ENCODE data around the gene TBX18.

DNA sequence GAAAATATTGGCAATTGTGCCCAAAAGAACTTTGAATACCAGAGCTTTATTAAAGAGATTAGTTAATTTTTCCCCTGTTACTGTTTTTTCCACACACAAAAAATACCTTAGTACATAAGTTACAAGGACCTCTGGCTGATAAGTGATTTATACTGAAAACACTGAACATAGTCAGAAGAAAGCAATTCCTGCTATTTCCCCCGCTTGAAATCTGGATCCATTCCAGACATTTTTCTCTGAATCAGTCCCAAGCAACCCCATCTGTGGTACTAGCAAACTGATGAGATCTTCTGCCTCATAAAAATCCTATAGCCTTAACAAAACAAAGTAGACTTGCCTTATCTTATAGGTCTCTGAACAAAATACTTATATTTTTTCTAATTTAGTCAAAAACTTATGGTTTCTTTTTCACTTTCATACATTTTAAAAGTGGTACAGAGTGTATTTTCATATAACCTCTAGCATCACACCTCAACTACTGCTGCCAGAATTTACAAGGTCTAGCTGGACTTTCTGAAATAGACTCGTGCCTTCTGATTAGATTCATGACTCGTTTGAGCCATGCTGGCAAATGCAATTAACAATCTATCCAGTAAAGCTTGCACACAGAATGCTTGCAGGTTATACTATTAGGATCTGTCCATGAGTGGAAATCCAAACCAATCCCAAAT lies 111.9 kb downstream of the TBX18 start:
- no peak for TF ChIP-seq CTCF (IDR thresholded peaks at IDR 0.05)
- TF ChIP-seq POLR2AphosphoS5 (IDR thresholded peaks at IDR 0.05), result no peak
- no peak for TF ChIP-seq POLR2A (IDR thresholded peaks at IDR 0.05)

Measured in gastroesophageal sphincter (tissue), 3 donors.